ENCODE results near the gene SLC22A3.
"Not testable (repeated sequence)": the region's sequence is repeated elsewhere in the genome, so short reads cannot be mapped to it uniquely, and the experiment has no call there.

The SLC22A3 gene

GRCh38 chr6:160348223-160349019 is at the start of gene SLC22A3:
Gene SLC22A3 (plus strand): TSS chr6:160348378. CDS start chr6:160348420, 42 bp downstream.
- no peak for DNase-seq

GRCh38 chr6:160299559-160299958 is 48.6 kb upstream of the SLC22A3 start:
- DNase-seq, result no peak

- no peak for DNase-seq
These were observed 48.0 kb upstream of the SLC22A3 start for GRCh38 chr6:160300076-160300695.

- no peak for DNase-seq
These were observed 46.8 kb upstream of the SLC22A3 start for GRCh38 chr6:160301339-160301738.

- DNase-seq, result not testable (repeated sequence)
These were observed 45.6 kb upstream of the SLC22A3 start for GRCh38 chr6:160302431-160303082.

- no peak for DNase-seq
These were observed 44.4 kb upstream of the SLC22A3 start for GRCh38 chr6:160303806-160304205.

GRCh38 chr6:160305926-160306713 is 42.1 kb upstream of the SLC22A3 start:
- no peak for DNase-seq

- DNase-seq, result no peak
These were observed 38.5 kb upstream of the SLC22A3 start for GRCh38 chr6:160309718-160310117.

GRCh38 chr6:160312900-160313299 is 35.3 kb upstream of the SLC22A3 start:
- no peak for DNase-seq

- DNase-seq, result no peak
These were observed 32.9 kb upstream of the SLC22A3 start for GRCh38 chr6:160315310-160315709.

- DNase-seq, result no peak
These were observed 31.9 kb upstream of the SLC22A3 start for GRCh38 chr6:160316261-160316660.

GRCh38 chr6:160319246-160319645 is 28.9 kb upstream of the SLC22A3 start:
- DNase-seq, result no peak

- no peak for DNase-seq
These were observed 26.3 kb upstream of the SLC22A3 start for GRCh38 chr6:160321729-160322505.

- no peak for DNase-seq
These were observed 20.2 kb upstream of the SLC22A3 start for GRCh38 chr6:160327981-160328380.

GRCh38 chr6:160328447-160328846 is 19.7 kb upstream of the SLC22A3 start:
- no peak for DNase-seq

- DNase-seq, result no peak
These were observed 19.0 kb upstream of the SLC22A3 start for GRCh38 chr6:160329188-160329587.

- DNase-seq, result no peak
These were observed 17.6 kb upstream of the SLC22A3 start for GRCh38 chr6:160330619-160331018.

- DNase-seq, result no peak
These were observed 17.0 kb upstream of the SLC22A3 start for GRCh38 chr6:160331204-160331603.

- DNase-seq, result no peak
These were observed 16.4 kb upstream of the SLC22A3 start for GRCh38 chr6:160331753-160332152.

- no peak for DNase-seq
These were observed 15.1 kb upstream of the SLC22A3 start for GRCh38 chr6:160333101-160333500.

- DNase-seq, result no peak
These were observed 14.3 kb upstream of the SLC22A3 start for GRCh38 chr6:160333841-160334240.

GRCh38 chr6:160336200-160336599 is 12.0 kb upstream of the SLC22A3 start:
- DNase-seq, result no peak

All from NCI-H446 (cell line).